ENCODE results near the gene PRKG2. TPM values are rescaled to one million over a fixed set of nuclear protein-coding genes. Genes with fewer than 3 reads are reported as not detected.
"Not testable (repeated sequence)": the region's sequence is repeated elsewhere in the genome, so short reads cannot be mapped to it uniquely, and the experiment has no call there.

PRKG2 gene
- total and polyA plus RNA-seq, 4 donors, result 3.3 to 7.2 (median 4.2) TPM

DNA sequence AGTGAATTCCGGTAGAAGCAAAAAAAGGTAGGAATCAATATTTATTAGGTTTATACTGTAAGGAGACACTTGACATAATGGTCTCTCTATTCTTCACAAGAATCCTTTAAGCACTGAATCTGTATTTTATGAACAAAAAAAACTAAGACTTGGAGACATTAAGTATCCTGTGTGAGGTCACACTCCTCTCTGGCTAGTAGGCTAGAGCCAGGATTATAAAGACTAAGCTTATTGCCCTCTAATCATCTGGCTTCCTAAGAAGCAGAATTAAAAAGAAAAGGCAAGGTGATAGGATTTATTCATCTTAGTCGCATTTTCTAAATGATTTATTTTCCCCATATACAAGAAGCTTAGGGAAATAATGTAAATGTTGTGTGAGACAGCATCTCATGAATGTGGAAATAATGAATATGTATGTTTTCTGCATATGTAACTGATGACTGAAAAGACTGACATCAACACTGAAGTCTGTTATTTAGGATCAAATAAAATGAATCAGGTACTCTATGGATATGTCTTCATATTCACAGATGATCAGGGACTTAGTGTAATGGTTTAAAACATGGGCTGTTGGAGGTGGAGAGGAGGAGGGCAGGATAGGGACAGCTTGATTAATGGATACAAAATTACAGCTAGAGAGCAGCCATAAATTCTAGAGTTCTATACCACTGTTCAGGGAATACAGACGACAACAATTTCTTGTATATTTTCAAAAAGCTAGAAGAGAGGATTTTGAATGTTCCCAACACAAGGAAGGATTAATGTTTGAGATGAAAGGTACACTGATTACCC, 30.4 kb upstream of the PRKG2 start:
- Histone ChIP-seq H3K36me3 (ENCODE audit: control insufficient read depth, insufficient read depth, low read length) (no peaks in the 10 kb centered on the region), H3K4me3 (ENCODE audit: low read depth, low read length) (no peak overlapping the region), H3K27me3 (ENCODE audit: control insufficient read depth, insufficient read depth, low read length) (no peaks in the 10 kb centered on the region), H3K27ac (ENCODE audit: low read depth, low read length) (no peak overlapping the region), H3K9me3 (ENCODE audit: control insufficient read depth, insufficient read depth, low read length) (no peaks in the 10 kb centered on the region), H3K4me1 (ENCODE audit: control insufficient read depth, insufficient read depth, low read length) (no peaks in the 10 kb centered on the region)
- no CpG with 5 or more reads among the region's 3 CpGs for WGBS (ENCODE audit: insufficient coverage)
- peak in 1 of 6 donors; percentile 4 for DNase-seq (ENCODE audit: low read depth in 4 of 6, low spot score in 6 of 6)

DNA sequence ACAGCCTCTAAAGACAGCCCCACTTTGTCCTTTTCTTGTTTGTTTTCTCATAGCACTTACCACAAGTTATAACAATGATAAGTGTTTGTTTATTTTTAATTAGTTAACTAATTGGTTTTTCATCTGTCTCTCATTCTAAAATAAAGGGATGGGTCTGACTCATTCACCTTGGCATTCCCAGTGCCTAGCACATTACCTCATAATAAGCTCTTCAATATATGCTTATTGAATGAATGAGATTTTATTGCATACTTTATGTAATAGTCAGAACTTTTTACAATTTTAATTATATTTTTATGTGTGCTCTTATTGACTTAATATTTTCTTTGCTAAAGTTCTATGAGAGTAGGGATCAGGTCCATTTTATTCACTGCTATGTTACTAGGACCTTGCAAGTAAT, 22.8 kb upstream of the PRKG2 start:
- H3K4me1 ChIP-seq (ENCODE audit: control insufficient read depth, insufficient read depth, low read length), result no peaks in the 10 kb centered on the region
- DNase-seq (ENCODE audit: low read depth in 4 of 6, low spot score in 6 of 6), result no peak
- H3K27me3 ChIP-seq (ENCODE audit: control insufficient read depth, insufficient read depth, low read length), result no peaks in the 10 kb centered on the region
- H3K4me3 ChIP-seq (ENCODE audit: low read depth, low read length), result no peak overlapping the region
- H3K36me3 ChIP-seq (ENCODE audit: control insufficient read depth, insufficient read depth, low read length), result no peaks in the 10 kb centered on the region
- no peak overlapping the region for H3K27ac ChIP-seq (ENCODE audit: low read depth, low read length)
- no peaks in the 10 kb centered on the region for H3K9me3 ChIP-seq (ENCODE audit: control insufficient read depth, insufficient read depth, low read length)

DNA sequence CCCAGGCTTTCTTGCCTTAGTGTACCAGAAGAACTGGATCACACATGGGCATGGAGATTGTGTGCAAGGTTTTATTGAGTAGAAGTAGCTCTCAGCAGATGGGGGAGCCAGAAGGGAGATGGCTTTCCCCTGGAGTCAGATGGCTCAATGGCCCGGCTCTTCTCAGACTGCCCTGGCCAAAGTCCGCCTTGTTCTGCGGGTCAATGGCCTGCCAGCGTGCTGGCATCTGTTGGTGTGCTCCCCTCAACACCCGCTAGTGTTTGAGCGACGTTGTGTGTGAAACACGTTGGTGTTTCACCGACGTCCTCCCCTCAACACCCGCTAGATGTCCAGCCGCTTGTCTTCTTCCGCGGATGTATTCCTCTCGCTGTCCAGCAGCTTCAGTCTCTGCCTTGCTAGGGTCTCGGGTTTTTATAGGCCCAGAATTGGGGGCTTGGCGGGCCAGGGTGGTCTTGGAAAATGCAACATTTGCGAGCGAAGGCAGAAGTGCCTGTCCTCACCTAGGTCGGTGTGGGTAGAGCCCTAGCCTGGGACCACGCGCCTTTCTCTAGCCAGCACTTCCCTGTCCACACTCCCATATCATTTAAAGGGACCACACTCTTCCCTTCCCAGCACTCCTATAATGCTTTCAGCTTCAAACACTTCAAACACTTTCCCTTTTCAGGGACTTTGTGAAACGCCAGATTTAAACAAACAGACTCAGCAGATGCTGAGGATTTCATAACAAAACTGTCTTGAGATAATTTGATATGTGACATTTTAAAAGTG, 21.1 kb upstream of the PRKG2 start:
- no peak overlapping the region for H3K4me3 ChIP-seq (ENCODE audit: low read depth, low read length)
- H3K9me3 ChIP-seq (ENCODE audit: control insufficient read depth, insufficient read depth, low read length), result peaks cover 3% of the 10 kb centered on the region
- H3K27ac ChIP-seq (ENCODE audit: low read depth, low read length), result no peak overlapping the region
- no peaks in the 10 kb centered on the region for H3K36me3 ChIP-seq (ENCODE audit: control insufficient read depth, insufficient read depth, low read length)
- WGBS (ENCODE audit: insufficient coverage), result 93% methylated on average over 22 of the region's 23 CpGs
- no peaks in the 10 kb centered on the region for H3K27me3 ChIP-seq (ENCODE audit: control insufficient read depth, insufficient read depth, low read length)
- DNase-seq (ENCODE audit: low read depth in 4 of 6, low spot score in 6 of 6), result peak in 1 of 6 donors; percentile 44
- no peaks in the 10 kb centered on the region for H3K4me1 ChIP-seq (ENCODE audit: control insufficient read depth, insufficient read depth, low read length)

DNA sequence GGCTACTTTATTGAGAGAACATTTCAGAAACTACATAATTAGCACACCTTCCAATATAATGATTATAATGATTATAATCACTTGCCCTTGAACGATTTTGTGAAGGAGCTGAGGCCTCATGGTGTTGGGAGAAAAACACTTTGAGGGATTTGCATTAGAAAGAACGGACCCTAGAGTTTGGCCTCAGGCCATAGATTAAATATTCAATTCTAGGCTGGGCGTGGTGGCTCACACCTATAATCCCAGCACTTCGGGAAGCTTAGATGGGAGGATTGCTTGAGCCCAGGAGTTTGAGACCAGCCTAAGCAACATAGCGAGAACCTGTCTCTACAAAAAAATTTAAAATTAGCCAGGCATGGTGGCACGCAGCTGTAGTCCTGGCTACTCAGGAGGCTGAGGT, 12.9 kb upstream of the PRKG2 start:
- H3K9me3 ChIP-seq (ENCODE audit: control insufficient read depth, insufficient read depth, low read length), result peaks cover 5% of the 10 kb centered on the region
- 87% methylated on average over 3 of the region's 6 CpGs for WGBS (ENCODE audit: insufficient coverage)
- H3K4me3 ChIP-seq (ENCODE audit: low read depth, low read length), result no peak overlapping the region
- no peak for DNase-seq (ENCODE audit: low read depth in 4 of 6, low spot score in 6 of 6)
- no peaks in the 10 kb centered on the region for H3K27me3 ChIP-seq (ENCODE audit: control insufficient read depth, insufficient read depth, low read length)
- no peak overlapping the region for H3K27ac ChIP-seq (ENCODE audit: low read depth, low read length)
- no peaks in the 10 kb centered on the region for H3K4me1 ChIP-seq (ENCODE audit: control insufficient read depth, insufficient read depth, low read length)
- H3K36me3 ChIP-seq (ENCODE audit: control insufficient read depth, insufficient read depth, low read length), result no peaks in the 10 kb centered on the region

DNA sequence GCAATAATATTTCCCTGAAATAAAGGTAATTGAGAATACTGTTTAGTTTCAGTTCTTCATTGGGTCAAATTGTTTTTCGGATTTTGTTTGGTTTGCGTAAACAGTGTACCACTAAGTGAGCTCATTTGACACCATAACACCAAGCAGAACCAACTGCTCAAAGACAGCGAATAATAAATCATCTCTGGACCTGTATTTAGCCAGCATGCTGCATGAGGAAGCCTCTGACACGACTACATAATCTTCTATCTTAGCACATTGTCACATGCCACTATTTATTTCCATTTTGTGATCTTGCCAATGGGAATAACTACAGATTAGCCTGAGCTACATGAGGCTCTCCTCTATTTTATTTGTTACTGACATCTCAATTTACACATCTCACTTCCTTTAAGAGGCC, 12.1 kb upstream of the PRKG2 start:
- H3K36me3 ChIP-seq (ENCODE audit: control insufficient read depth, insufficient read depth, low read length), result no peaks in the 10 kb centered on the region
- WGBS (ENCODE audit: insufficient coverage), result 92% methylated on average over 2 of the region's 4 CpGs
- H3K4me1 ChIP-seq (ENCODE audit: control insufficient read depth, insufficient read depth, low read length), result no peaks in the 10 kb centered on the region
- no peak overlapping the region for H3K4me3 ChIP-seq (ENCODE audit: low read depth, low read length)
- H3K9me3 ChIP-seq (ENCODE audit: control insufficient read depth, insufficient read depth, low read length), result peaks cover 5% of the 10 kb centered on the region
- no peaks in the 10 kb centered on the region for H3K27me3 ChIP-seq (ENCODE audit: control insufficient read depth, insufficient read depth, low read length)
- H3K27ac ChIP-seq (ENCODE audit: low read depth, low read length), result no peak overlapping the region
- no peak for DNase-seq (ENCODE audit: low read depth in 4 of 6, low spot score in 6 of 6)

DNA sequence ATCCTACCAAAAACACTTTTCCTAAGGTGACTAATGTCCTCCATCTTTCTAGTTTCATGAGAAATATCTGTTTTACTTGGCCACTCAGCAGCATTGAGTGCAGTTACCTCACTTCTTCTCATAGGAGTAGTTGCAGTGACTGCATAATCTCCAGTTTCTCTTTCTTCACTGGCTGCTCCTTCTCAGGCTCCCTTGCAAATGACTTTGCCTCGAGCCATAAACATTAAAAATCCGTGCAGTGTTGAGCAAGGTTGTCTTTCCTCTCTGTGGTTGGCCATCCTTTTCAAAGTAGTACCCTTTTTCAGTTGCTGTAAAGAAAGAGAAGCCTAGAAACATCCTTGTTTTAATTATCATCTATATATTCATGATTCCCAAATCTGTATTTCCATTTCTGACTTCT, 10.2 kb upstream of the PRKG2 start:
- no peak for DNase-seq (ENCODE audit: low read depth in 4 of 6, low spot score in 6 of 6)
- no peaks in the 10 kb centered on the region for H3K36me3 ChIP-seq (ENCODE audit: control insufficient read depth, insufficient read depth, low read length)
- H3K9me3 ChIP-seq (ENCODE audit: control insufficient read depth, insufficient read depth, low read length), result no peaks in the 10 kb centered on the region
- H3K4me3 ChIP-seq (ENCODE audit: low read depth, low read length), result no peak overlapping the region
- WGBS (ENCODE audit: insufficient coverage), result no CpG with 5 or more reads among the region's 2 CpGs
- H3K27ac ChIP-seq (ENCODE audit: low read depth, low read length), result no peak overlapping the region
- H3K27me3 ChIP-seq (ENCODE audit: control insufficient read depth, insufficient read depth, low read length), result no peaks in the 10 kb centered on the region
- H3K4me1 ChIP-seq (ENCODE audit: control insufficient read depth, insufficient read depth, low read length), result no peaks in the 10 kb centered on the region

DNA sequence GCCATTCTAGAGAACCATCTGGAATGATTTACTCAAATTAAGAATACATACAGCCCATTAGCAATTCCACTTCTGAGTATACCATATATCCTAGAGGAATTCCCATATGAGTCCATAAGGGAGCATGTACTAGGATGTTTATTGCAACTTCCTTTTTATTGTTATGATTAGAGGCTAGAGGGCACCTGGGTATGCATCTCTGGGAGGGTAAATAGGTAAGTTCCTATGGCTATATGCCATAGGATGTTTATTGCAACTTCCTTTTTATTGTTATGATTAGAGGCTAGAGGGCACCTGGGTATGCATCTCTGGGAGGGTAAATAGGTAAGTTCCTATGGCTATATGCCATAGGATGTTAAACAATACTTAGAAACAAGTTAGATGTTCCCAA, 7.1 kb upstream of the PRKG2 start:
- not testable (repeated sequence) for H3K27me3 ChIP-seq (ENCODE audit: control insufficient read depth, insufficient read depth, low read length); H3K4me1 ChIP-seq (ENCODE audit: control insufficient read depth, insufficient read depth, low read length); H3K27ac ChIP-seq (ENCODE audit: low read depth, low read length); H3K4me3 ChIP-seq (ENCODE audit: low read depth, low read length); DNase-seq (ENCODE audit: low read depth in 4 of 6, low spot score in 6 of 6); H3K9me3 ChIP-seq (ENCODE audit: control insufficient read depth, insufficient read depth, low read length); H3K36me3 ChIP-seq (ENCODE audit: control insufficient read depth, insufficient read depth, low read length)

DNA sequence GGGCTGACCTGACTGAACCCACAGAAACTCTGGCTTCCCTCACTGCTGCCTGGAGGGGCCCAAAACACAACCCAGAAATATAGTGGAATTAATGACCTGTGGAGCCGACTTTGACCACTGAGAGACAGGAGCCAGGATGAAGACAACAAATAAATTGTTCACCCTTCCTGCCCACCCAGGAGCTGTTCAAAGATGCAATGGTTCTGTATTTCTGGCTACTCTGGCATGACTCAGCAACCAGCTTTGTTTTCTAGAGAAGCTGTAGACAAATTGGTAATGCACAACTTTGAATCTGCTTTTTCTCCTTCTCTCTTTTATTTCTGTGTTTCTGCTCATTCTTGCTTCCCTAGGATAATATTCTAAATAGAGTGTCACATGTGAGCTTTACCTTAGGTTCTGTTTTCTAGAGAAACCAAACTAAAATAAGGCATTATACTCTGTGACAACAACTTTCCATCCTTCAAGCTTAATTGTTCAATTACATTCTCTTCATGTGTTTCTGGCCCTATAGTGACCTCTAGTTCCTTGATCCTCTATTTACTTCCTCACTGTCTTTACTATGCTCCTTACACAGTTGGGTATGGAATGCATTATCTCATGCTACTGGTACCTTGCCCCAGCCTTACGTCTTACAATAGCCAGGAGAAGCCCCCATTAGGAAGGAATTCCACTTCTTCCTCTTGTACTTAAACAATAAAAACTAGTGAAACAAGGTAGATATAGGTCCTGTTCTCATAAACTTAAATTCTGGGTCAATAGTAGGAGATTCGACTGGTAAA, 6.5 kb upstream of the PRKG2 start:
- no peaks in the 10 kb centered on the region for H3K4me1 ChIP-seq (ENCODE audit: control insufficient read depth, insufficient read depth, low read length)
- DNase-seq (ENCODE audit: low read depth in 4 of 6, low spot score in 6 of 6), result no peak
- H3K4me3 ChIP-seq (ENCODE audit: low read depth, low read length), result no peak overlapping the region
- no peaks in the 10 kb centered on the region for H3K36me3 ChIP-seq (ENCODE audit: control insufficient read depth, insufficient read depth, low read length)
- no peaks in the 10 kb centered on the region for H3K9me3 ChIP-seq (ENCODE audit: control insufficient read depth, insufficient read depth, low read length)
- H3K27ac ChIP-seq (ENCODE audit: low read depth, low read length), result no peak overlapping the region
- no peaks in the 10 kb centered on the region for H3K27me3 ChIP-seq (ENCODE audit: control insufficient read depth, insufficient read depth, low read length)
- 60% methylated on average over 1 of the region's 3 CpGs for WGBS (ENCODE audit: insufficient coverage)

DNA sequence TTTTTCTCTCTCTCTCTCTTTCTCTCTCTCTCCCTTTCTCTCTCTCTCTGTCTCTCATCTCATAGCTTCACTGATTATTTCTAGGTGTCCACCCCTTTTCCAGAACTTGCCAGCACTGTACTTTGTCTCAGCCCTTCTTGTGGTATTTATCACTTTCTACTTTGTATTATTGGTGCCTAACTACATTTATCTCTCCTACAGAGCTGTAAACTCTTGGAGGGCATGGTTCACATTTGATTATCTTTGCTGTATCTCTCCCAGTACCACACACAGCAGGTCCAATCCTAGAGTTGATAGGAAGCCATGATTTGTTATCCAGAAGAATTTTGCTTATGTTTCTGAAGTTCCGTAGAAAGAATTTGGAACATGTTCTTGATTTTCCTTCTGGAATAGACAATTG, 5.2 kb upstream of the PRKG2 start:
- WGBS (ENCODE audit: insufficient coverage), result no CpG with 5 or more reads among the region's 1 CpG
- Histone ChIP-seq H3K9me3 (ENCODE audit: control insufficient read depth, insufficient read depth, low read length) (no peaks in the 10 kb centered on the region), H3K4me1 (ENCODE audit: control insufficient read depth, insufficient read depth, low read length) (peaks cover 4% of the 10 kb centered on the region)

More for the DNA sequence above, 5.2 kb upstream of the PRKG2 start:
- H3K4me3 ChIP-seq (ENCODE audit: low read depth, low read length), result no peak overlapping the region
- H3K27me3 ChIP-seq (ENCODE audit: control insufficient read depth, insufficient read depth, low read length), result peaks cover 7% of the 10 kb centered on the region
- no peaks in the 10 kb centered on the region for H3K36me3 ChIP-seq (ENCODE audit: control insufficient read depth, insufficient read depth, low read length)
- H3K27ac ChIP-seq (ENCODE audit: low read depth, low read length), result no peak overlapping the region
- no peak for DNase-seq (ENCODE audit: low read depth in 4 of 6, low spot score in 6 of 6)
